ENCODE measurements around the gene C15orf39.

DNA sequence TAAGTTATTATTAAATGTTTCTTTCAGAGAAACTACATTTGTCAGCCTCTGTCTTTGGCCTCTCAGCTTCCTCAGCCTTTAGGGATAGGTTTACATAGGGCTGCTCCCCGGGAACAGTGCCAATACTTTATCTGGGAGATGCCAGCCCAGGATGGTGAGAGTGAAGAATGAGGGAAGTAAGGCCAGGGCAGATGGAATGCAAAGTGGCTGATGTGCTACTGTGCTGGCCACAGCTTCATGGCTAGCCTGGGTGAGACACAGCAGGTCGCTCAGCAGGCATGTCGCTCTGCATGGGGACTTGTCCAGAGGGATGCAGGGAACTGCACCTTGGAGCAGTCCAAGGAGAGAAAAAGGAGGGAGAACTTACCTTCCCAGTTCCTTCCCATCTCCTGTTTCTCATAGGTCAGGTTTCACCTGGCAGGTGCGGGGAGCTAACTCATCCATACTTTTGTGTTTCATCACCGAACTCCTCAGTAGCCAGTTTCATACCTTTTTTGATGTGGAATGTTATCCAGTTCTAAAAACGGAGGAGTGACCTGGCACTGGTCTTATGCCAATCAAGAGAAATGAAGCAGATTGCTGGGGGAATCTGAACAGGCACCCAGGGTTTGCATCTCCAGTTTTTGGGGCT, 30.9 kb upstream of the C15orf39 start:
- TF ChIP-seq EZH2 (IDR thresholded peaks at IDR 0.05; ENCODE audit: insufficient read depth, poor library complexity, severe bottlenecking) (no peak), EZH2phosphoT487 (IDR thresholded peaks at IDR 0.05; ENCODE audit: insufficient read depth, low read depth) (no peak)

Measured in GM23248 (cell line).